IPS DF 4.7 (cell line): Measurements from ENCODE around the gene RAC3.

ENCODE experiments used
- DNase-seq: peaks from one replicate; pipeline ENCODE4 v3.0.0-alpha.2; 2013; ENCODE audit warnings: low spot score; ENCODE audit errors: extremely low read depth

Gene RAC3

GRCh38 chr17:82012261-82012639, 19.2 kb upstream of the RAC3 start:
- no peak for DNase-seq

GRCh38 chr17:82012640-82013295, 18.7 kb upstream of the RAC3 start:
- DNase-seq = no peak

DNA sequence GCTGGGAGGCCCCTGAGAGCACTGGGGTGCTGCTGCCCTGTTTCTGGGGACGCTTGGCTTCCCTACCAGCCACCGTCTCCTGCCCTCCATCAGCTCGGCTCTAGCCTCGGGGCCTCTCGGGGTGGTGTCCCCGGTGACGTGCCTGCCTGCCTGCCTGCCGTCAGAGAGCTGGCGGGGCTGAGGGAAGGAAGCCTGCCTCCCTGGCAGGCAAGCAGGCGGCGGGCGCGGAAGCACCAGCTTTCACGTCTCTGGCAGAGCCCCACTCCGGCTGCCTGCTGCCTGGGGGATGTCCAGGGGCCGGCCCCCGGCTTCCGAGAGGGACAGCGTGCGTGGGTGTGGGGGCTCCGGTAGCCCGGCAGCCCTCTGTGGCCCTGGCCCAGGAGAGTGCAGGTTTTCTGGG, 18.1 kb upstream of the RAC3 start:
- no peak for DNase-seq

GRCh38 chr17:82013772-82014321, 17.6 kb upstream of the RAC3 start:
- DNase-seq = no peak

GRCh38 chr17:82014432-82014831, 17.0 kb upstream of the RAC3 start:
- DNase-seq = no peak

GRCh38 chr17:82014971-82015310, 16.5 kb upstream of the RAC3 start:
- no peak for DNase-seq

DNA sequence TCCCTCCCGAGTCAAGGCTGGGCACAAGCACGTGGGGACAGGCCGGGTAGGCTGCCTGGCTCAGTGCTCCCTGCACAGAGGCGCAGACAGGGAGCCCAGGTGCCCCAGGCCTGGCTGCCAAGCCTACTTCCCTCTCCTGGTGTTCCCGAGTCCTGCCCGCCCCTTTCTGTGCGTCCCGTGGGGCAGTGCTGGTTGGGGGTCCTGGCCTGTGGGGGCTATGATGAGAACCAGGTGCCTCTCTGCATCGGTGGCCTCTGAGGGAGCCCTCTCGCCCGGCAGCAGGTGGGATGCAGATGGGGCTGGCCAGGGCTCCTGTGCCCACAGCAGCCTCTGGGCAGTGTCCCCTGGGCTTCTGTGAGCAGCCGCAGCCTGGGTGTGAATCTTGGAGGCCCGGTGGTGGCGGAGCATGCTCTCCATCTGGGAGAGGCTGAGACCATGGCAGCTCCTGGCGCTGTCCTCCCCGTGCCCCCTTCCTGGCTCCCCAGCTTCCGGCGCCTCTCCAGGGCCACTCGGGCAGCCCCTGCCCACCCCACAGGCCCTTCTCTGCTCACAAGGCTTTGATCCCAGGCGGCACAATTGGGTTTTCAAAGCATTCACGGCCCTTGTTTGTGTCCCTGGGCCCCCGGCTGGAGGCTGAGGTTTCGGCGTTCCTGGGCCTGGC, 16.0 kb upstream of the RAC3 start:
- DNase-seq = no peak

DNA sequence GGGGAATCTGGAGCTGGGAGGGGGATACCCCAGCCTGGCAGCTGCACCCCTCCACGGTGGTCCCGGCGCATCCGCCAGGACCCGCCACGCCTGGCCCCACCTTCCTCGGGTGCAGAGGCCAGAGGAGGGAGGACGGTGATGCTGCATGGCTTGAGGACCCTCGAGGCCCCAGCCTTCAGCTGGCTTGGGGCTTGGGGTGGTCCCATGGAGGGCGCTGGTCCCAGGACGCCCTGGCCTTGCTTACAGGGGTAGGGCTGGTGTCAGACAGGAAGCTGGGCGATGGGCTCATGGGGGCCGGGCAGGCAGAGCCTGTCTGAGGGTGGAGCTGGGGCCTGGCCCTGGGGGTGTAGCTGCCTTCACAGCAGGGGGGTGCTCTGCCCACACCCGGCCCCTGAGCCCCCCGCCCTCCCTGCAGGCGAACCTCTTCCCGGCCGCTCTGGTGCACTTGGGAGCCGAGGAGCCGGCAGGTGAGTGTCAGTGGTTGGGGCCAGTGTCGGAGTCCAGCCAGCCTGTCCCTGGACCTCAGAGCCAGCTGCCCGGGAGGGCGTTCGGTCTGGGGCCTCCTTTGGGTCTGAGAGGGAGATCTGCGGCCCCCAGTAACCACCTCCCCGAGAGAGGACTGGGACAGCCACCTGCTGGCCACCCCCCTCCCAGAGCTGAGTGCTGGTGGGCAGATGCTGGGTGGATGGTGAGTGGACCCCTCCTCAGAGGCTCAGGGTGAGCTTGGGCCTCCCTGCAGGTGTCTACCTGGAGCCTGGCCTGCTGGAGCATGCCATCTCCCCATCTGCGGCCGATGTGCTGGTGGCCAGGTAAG, 15.2 kb upstream of the RAC3 start:
- DNase-seq = no peak

DNA sequence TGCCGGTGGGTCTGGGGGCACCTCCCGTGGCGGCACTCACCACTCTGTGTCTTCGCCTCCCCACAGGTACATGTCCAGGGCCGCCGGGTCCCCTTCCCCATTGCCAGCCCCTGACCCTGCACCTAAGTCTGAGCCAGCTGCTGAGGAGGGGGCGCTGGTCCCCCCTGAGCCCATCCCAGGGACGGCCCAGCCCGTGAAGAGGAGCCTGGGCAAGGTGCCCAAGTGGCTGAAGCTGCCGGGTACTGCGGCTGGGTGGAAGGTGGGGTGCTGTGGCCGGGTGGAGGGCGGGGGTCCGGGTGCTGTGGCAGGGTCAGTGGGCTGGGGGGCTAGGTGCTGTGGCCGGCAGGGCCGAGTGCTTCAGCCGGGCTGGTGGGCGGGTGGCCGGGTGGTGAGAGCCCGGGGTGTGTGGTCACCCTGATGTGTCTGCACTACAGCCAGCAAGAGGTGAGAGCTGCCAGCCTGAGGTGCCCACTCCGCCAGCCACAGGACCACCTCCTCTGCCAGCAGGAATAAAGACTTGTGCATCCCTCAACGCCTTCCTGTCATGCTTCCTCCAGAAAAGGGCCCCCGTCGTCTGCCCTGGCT, 14.5 kb upstream of the RAC3 start:
- no peak for DNase-seq

- no peak for DNase-seq
Observed at GRCh38 chr17:82017612-82018151, 13.8 kb upstream of the RAC3 start.

GRCh38 chr17:82018152-82018988, 13.1 kb upstream of the RAC3 start:
- no peak for DNase-seq

DNA sequence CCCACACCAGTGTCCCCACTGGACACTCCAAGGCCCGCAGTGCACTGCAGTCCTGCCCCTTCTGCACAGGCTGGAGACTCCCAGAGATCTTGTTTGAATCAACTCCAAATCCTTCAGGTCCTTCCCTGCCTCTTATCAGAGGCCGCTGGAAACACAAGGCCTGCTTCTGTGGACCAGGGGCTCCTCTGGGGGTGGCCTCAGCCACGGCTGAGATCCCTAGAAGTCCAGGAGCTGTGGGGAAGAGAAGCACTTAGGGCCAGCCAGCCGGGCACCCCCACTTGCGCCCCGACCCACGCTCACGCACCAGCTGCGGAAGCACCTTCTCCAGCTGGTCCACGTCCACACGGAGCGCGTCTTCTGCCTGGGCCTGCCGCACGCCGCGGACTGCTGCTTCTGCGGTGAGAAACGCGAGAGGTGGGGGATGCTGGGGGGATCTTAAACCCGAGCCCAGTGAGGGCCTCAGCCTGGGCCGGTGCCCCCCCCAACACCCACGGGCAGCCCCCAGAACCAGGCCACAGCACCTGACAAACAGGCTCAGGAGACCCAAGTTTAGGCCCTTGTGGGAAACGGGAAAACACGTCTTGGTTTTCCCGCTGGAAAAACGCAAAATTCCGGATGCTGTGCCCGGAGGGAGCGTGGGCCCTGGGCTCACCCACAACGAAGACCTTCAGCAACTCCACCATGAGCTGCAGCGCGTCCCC, 12.3 kb upstream of the RAC3 start:
- no peak for DNase-seq

DNA sequence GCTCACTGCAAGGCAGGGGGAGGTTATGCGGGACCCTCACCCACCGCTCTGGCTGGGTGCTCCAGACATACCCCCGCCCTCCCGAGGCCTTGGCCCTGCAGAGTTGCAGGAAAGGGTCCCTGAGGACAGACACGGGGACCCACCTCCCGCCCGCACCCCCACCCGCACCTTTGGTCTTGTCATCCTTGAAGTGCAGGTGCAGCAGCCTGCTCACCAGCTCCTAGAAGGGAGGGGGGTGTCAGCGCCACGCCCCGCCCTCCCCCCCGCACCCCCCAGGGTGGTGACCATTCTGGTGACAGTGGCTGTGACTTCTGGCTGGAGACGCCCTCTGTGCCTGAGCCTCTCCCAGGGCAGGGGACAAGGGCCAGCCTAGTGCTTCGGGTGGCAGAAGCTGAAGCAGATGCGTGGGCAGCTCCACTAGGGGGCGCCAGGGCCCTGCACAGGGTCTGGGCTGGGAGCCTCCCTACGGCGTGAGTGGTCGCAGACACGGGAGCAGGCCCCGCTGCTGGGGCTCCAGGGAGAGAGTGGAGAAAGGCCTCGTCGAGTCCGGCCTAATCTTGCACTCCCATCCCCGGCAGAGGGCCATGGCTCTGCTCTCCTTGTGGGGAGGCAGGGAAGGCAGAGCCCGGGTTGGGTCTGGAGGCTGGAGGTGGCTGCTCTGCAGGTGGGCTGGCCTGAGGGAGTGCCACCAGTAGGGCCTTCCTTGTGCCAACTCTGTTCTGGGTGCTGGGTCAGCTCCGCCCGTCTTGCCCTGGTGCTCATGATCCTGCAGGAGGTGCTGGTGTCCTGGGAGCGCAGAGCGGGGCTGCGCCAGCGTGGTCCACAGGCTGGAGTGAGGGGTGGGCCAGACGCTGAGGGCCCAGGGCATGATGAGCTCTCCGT, 11.5 kb upstream of the RAC3 start:
- DNase-seq = no peak

GRCh38 chr17:82020572-82021106, 10.8 kb upstream of the RAC3 start:
- no peak for DNase-seq

- no peak for DNase-seq
Observed at GRCh38 chr17:82021107-82021899, 10.2 kb upstream of the RAC3 start.

DNA sequence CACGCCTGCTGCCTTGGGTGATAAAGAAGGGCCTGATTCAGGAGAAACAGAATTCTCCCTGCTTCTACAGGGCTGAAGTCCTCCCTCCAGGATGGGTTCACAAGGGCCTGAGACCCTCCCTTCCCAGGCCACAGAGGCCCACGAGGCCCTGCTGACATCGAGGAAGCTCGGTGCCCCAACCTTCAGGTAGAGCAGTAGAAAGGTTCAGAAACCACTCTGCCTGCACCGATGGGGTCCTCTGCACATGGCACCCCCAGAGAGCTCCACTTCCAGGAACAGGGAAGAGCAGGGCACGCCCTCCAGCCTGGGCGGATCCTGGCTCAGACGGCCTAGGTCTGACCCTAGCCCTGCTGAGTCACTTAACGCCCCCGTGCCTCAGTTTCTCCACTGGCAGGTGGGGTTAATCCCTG, 9.6 kb upstream of the RAC3 start:
- DNase-seq = no peak

DNA sequence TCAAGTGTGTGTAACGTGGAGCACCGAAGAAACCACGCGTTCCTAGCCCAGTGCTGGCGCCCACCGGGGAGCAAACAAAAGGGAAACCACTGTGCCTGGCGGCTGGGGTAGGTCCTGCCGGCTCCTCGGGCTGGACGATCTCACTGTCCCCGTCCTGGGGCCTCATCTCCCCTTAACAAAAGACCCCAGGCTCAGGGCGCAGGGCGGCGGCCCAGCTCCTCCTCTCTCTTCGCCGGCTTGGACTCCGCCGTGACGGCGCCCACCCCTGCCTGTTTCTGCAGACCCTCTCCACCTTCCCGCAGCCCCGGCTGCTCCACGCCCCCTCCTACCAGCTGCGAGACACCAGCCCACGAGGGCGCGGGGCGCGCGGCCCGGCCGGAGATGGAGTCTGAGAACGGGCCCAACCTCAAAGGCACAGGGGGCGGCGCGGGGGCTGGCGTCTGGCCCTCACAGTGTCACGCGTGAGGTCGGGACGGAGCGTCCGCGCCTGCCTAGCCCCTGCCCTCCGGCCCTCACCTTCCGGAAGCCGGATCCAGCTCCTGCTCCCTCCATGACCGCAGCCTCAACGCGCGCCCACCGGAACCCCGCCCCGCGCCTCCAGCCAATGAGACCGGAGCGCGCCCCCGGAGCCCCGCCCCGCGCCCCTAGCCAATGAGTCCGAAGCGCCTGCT, 9.0 kb upstream of the RAC3 start, which contains the start of gene CENPX:
Gene CENPX (minus strand): TSS at position 569 of the 671 bp plus-strand sequence. CDS start 17 bp downstream, at position 552.
- no peak for DNase-seq
